ENCODE results near the gene NOL3. TPM values are rescaled to one million over a fixed set of nuclear protein-coding genes. Genes with fewer than 3 reads are reported as not detected.

The NOL3 gene
- total and polyA plus RNA-seq, 2 donors (not counting 3 experiments of a cell fraction or from before 2014, with no cell fraction given): 16.0 to 19.4 TPM

DNA sequence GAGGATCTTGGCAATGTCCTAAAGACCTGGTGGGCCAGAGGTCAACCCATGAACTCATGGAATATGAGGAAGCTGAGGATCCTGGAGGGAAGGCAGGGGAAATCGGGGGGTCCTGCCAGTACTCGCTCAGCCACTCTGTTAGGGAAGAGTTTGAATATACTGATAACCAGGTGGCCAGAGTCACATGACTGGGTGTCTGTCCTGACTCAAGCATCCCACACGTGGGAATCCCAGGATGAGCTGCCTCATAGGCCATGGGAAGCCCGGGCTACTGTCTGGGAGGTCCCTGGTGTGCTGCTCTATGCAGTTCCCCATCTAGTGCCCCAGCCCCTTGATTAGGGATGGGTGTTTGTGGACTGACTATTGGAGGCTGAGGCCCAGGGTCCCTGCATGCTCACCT, 18.0 kb downstream of the NOL3 start:
- Histone ChIP-seq H3K9me3 (replicated peaks; ENCODE audit: control insufficient read depth, insufficient read depth, low read length) (no peaks in the 10 kb centered on the region), H3K79me2 (ENCODE audit: control insufficient read depth, insufficient read depth, low read length) (peaks cover 13% of the 10 kb centered on the region), H3K4me2 (ENCODE audit: insufficient read depth, low read length) (no peak overlapping the region), H3K4me3 (replicated peaks in 1 of 3; ENCODE audit: insufficient read depth in 1 of 3, low read depth in 1 of 3, low read length in 3 of 3) (no peak overlapping the region), H2AFZ (ENCODE audit: low read depth, low read length) (no peak overlapping the region), H3K9ac (replicated peaks; ENCODE audit: extremely low read depth, insufficient read depth, low read length) (no peak overlapping the region), H4K20me1 (replicated peaks; ENCODE audit: control insufficient read depth, extremely low read depth, insufficient read depth, low read length) (no peaks in the 10 kb centered on the region), H3K4me1 (ENCODE audit: control insufficient read depth, extremely low read depth, insufficient read depth, low read length) (peaks cover 36% of the 10 kb centered on the region), H3K27me3 (ENCODE audit: control insufficient read depth in 2 of 2, insufficient read depth in 2 of 2, low read length in 2 of 2) (no peaks in the 10 kb centered on the region), H3K36me3 (ENCODE audit: control insufficient read depth in 2 of 2, extremely low read depth in 1 of 2, insufficient read depth in 2 of 2, low read length in 2 of 2) (no peaks in the 10 kb centered on the region), H3K9me1 (replicated peaks; ENCODE audit: control insufficient read depth, extremely low read depth, insufficient read depth, low read length) (no peaks in the 10 kb centered on the region), H3K27ac (ENCODE audit: insufficient read depth, low read depth, low read length) (no peak overlapping the region)
- ChIA-PET CTCF (interaction anchor here (0.7 to 3.5 kb wide), 4 partner anchors 10 to 234 kb away, joined by 3 to 15 read pairs (median 7); partner anchors contain the start of gene ELMO3), POLR2A (no interaction called here)
- dilution Hi-C loops (cut with MboI; ENCODE audit: extremely low pct_ligation_motif_present, low sequenced_read_pairs): no loop called here
- no peak for TF ChIP-seq POLR2AphosphoS5 (IDR thresholded peaks at IDR 0.05; ENCODE audit: insufficient read depth, low read depth, low read length)
- BruUV-seq (replicated peaks): no TSS peak
- intact Hi-C loops (cut with micrococcal nuclease): no loop called here
- FAIRE-seq: no peak
- DNase-seq (ENCODE audit: low read depth, low spot score): no peak

DNA sequence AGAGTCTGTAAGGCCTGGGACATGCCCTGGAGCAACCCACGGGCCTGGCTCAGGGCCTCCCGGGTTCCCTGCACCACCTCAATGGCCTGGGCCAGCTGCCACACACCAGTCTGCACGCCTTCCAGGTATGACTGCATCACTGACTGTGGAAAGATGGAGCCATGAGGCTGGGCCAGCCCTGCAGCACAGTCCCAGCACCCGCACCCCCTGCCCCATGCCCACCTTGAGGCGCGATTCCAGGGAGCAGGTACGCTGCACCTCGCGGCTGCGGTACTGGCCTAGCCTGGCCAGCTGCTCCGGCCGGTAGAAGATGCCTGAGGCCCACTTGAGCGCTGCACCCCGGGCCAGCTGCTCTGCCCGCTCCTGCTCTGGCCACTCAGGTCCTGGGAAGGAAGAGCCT, 18.5 kb downstream of the NOL3 start:
- Histone ChIP-seq H3K4me2 (ENCODE audit: insufficient read depth, low read length) (no peak overlapping the region), H3K79me2 (ENCODE audit: control insufficient read depth, insufficient read depth, low read length) (peaks cover 17% of the 10 kb centered on the region), H3K9ac (replicated peaks; ENCODE audit: extremely low read depth, insufficient read depth, low read length) (no peak overlapping the region), H3K4me1 (ENCODE audit: control insufficient read depth, extremely low read depth, insufficient read depth, low read length) (peaks cover 40% of the 10 kb centered on the region), H3K9me1 (replicated peaks; ENCODE audit: control insufficient read depth, extremely low read depth, insufficient read depth, low read length) (no peaks in the 10 kb centered on the region), H3K27me3 (ENCODE audit: control insufficient read depth in 2 of 2, insufficient read depth in 2 of 2, low read length in 2 of 2) (no peaks in the 10 kb centered on the region), H3K4me3 (replicated peaks in 1 of 3; ENCODE audit: insufficient read depth in 1 of 3, low read depth in 1 of 3, low read length in 3 of 3) (no peak overlapping the region), H2AFZ (ENCODE audit: low read depth, low read length) (no peak overlapping the region), H3K9me3 (replicated peaks; ENCODE audit: control insufficient read depth, insufficient read depth, low read length) (no peaks in the 10 kb centered on the region), H4K20me1 (replicated peaks; ENCODE audit: control insufficient read depth, extremely low read depth, insufficient read depth, low read length) (no peaks in the 10 kb centered on the region), H3K27ac (ENCODE audit: insufficient read depth, low read depth, low read length) (no peak overlapping the region), H3K36me3 (ENCODE audit: control insufficient read depth in 2 of 2, extremely low read depth in 1 of 2, insufficient read depth in 2 of 2, low read length in 2 of 2) (no peaks in the 10 kb centered on the region)
- intact Hi-C loops (cut with micrococcal nuclease) (no loop called here), dilution Hi-C loops (cut with MboI; ENCODE audit: extremely low pct_ligation_motif_present, low sequenced_read_pairs) (no loop called here)
- ChIA-PET POLR2A (no interaction called here), CTCF (interaction anchor here (1.4 to 3.5 kb wide), 3 partner anchors 10 to 171 kb away, joined by 3 to 15 read pairs (median 11); partner anchors contain the start of gene ELMO3)
- FAIRE-seq (no peak), DNase-seq (ENCODE audit: low read depth, low spot score) (no peak)
- no TSS peak for BruUV-seq (replicated peaks)
- TF ChIP-seq MYC (IDR thresholded peaks at IDR 0.05; ENCODE audit: low read depth, low read length): no peak
- TF ChIP-seq GATA2 (IDR thresholded peaks at IDR 0.05; ENCODE audit: insufficient read depth, insufficient read length, low read depth, low read length): no peak
- TF ChIP-seq EZH2 (IDR thresholded peaks at IDR 0.05; ENCODE audit: borderline replicate concordance, low read depth, low read length, severe bottlenecking): no peak
- TF ChIP-seq, protein P1, sequence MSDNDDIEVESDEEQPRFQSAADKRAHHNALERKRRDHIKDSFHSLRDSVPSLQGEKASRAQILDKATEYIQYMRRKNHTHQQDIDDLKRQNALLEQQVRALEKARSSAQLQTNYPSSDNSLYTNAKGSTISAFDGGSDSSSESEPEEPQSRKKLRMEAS (IDR thresholded peaks at IDR 0.05; ENCODE audit: insufficient read depth, insufficient read length): no peak
- no peak for TF ChIP-seq JUN (IDR thresholded peaks at IDR 0.05; ENCODE audit: borderline replicate concordance, insufficient read depth, insufficient read length, low read depth)
- TF ChIP-seq POLR2A (IDR thresholded peaks at IDR 0.05; ENCODE audit: low read depth, low read length): no peak
- no peak for TF ChIP-seq FOS (IDR thresholded peaks at IDR 0.05; ENCODE audit: borderline replicate concordance, insufficient read depth, low read length)
- TF ChIP-seq, protein P2, sequence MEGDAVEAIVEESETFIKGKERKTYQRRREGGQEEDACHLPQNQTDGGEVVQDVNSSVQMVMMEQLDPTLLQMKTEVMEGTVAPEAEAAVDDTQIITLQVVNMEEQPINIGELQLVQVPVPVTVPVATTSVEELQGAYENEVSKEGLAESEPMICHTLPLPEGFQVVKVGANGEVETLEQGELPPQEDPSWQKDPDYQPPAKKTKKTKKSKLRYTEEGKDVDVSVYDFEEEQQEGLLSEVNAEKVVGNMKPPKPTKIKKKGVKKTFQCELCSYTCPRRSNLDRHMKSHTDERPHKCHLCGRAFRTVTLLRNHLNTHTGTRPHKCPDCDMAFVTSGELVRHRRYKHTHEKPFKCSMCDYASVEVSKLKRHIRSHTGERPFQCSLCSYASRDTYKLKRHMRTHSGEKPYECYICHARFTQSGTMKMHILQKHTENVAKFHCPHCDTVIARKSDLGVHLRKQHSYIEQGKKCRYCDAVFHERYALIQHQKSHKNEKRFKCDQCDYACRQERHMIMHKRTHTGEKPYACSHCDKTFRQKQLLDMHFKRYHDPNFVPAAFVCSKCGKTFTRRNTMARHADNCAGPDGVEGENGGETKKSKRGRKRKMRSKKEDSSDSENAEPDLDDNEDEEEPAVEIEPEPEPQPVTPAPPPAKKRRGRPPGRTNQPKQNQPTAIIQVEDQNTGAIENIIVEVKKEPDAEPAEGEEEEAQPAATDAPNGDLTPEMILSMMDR (IDR thresholded peaks at IDR 0.05; ENCODE audit: extremely low read depth in 1 of 2, insufficient read depth in 1 of 2, low read depth in 1 of 2, low read length in 2 of 2): no peak
- no peak for TF ChIP-seq POLR2AphosphoS5 (IDR thresholded peaks at IDR 0.05; ENCODE audit: insufficient read depth, low read depth, low read length)
